Measurements from ENCODE around the gene HNMT. TPM values are rescaled to one million over a fixed set of nuclear protein-coding genes. Genes with fewer than 3 reads are reported as not detected.

Gene HNMT
- total and polyA plus RNA-seq, 2 donors (not counting 1 experiment from before 2014, with no cell fraction given), result 0.24 TPM; not detected in 1

DNA sequence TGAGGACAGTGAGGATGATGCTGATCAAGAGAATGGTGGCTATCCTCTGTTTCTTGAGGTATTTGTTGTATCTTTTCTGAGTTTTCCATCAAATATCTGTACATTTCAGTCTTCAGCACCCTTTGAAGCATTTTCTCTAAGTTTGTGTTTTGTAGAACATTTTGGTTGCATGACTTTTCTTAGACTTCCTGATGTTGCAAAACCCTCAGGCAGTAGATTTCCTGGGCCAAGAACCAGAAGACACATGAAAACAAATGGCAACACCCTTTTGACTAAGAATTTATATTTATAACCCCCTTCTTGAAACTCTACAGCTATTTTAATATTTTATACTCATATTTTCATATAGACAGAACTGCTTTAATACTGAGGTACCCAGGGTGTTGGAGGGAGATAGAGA lies 16.2 kb downstream of the HNMT start:
- Mint-ChIP-seq H3K4me3 (no peak overlapping the region), H3K27me3 (peaks cover 3% of the 10 kb centered on the region), H3K9me3 (ENCODE audit: insufficient read depth) (no peaks in the 10 kb centered on the region), H3K4me1 (no peaks in the 10 kb centered on the region), H3K27ac (no peak overlapping the region)
- Histone ChIP-seq H3K27me3 (replicated peaks in 1 of 4; ENCODE audit: control extremely low read depth in 1 of 4, control insufficient read depth in 3 of 4, insufficient read depth in 4 of 4, low read length in 3 of 4) (no peaks in the 10 kb centered on the region), H3K27ac (ENCODE audit: low read length in 2 of 2) (no peak overlapping the region), H3K4me3 (ENCODE audit: control extremely low read depth in 1 of 5, extremely low read depth in 1 of 5, insufficient read depth in 1 of 5, low read depth in 2 of 5, low read length in 4 of 5) (no peak overlapping the region), H2AFZ (ENCODE audit: insufficient read depth, low read depth, low read length, poor library complexity, severe bottlenecking) (no peak overlapping the region), H3K9me3 (ENCODE audit: control extremely low read depth in 1 of 3, control insufficient read depth in 2 of 3, insufficient read depth in 1 of 3, low read length in 2 of 3) (no peaks in the 10 kb centered on the region), H3K36me3 (replicated peaks in 1 of 2; ENCODE audit: control extremely low read depth in 1 of 2, control insufficient read depth in 1 of 2, extremely low read depth in 1 of 2, insufficient read depth in 2 of 2, low read length in 1 of 2) (no peaks in the 10 kb centered on the region), H4K20me1 (ENCODE audit: control insufficient read depth, insufficient read depth, low read length, poor library complexity, severe bottlenecking) (no peaks in the 10 kb centered on the region), H3K4me1 (ENCODE audit: control insufficient read depth in 2 of 2, insufficient read depth in 2 of 2, low read length in 2 of 2) (no peaks in the 10 kb centered on the region), H3K4me2 (replicated peaks; ENCODE audit: low read depth, low read length, poor library complexity, severe bottlenecking) (no peak overlapping the region), H3K9ac (ENCODE audit: low read length) (no peak overlapping the region), H3K79me2 (ENCODE audit: control insufficient read depth, insufficient read depth, low read length) (no peaks in the 10 kb centered on the region)
- no peak for DNase-seq
- TF ChIP-seq CTCF (IDR thresholded peaks at IDR 0.05) (no peak), EZH2 (IDR thresholded peaks at IDR 0.05; ENCODE audit: borderline replicate concordance, insufficient read depth, low read depth, low read length, poor library complexity, severe bottlenecking) (no peak)
- ChIA-PET CTCF (no interaction called here), POLR2A (no interaction called here)
- intact Hi-C loops (cut with micrococcal nuclease), result no loop called here
- no peak for ATAC-seq (ENCODE audit: low read depth)

DNA sequence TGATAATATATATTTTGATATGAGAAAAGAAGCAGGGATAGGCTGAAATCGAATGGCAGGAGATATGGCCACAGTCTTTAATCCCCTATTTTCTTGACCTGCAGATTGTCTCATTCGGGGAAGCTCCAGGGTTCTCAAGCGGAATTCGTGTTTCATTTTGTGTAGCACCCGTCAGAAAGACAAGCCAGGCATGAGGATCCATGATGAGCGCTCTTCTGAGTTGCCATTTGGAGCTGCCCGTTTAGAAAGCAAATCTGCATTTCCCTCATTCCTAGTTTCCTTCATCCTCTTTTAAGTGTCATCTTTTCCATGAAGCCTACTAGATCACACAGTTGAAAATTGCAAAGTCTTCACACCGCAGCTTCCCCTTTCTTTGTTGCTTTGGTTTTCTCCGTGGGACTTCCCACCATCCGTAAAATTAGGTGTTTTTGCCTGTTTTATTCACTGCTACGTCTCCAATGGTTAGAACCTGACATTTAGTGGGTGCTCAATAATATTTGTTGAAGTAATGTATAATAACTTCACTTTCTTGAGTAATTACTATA lies 16.9 kb downstream of the HNMT start:
- TF ChIP-seq CTCF (IDR thresholded peaks at IDR 0.05), result no peak
- no peak for TF ChIP-seq EZH2 (IDR thresholded peaks at IDR 0.05; ENCODE audit: borderline replicate concordance, insufficient read depth, low read depth, low read length, poor library complexity, severe bottlenecking)
- ChIA-PET CTCF (no interaction called here), POLR2A (no interaction called here)
- intact Hi-C loops (cut with micrococcal nuclease), result no loop called here
- H3K27ac ChIP-seq (ENCODE audit: low read length in 2 of 2), result no peak overlapping the region
- no peak overlapping the region for H3K9ac ChIP-seq (ENCODE audit: low read length)
- Mint-ChIP-seq H3K4me1 (no peaks in the 10 kb centered on the region), H3K9me3 (ENCODE audit: insufficient read depth) (no peaks in the 10 kb centered on the region), H3K27me3 (peaks cover 3% of the 10 kb centered on the region), H3K4me3 (no peak overlapping the region), H3K27ac (no peak overlapping the region)
- no peaks in the 10 kb centered on the region for H4K20me1 ChIP-seq (ENCODE audit: control insufficient read depth, insufficient read depth, low read length, poor library complexity, severe bottlenecking)
- no peaks in the 10 kb centered on the region for H3K9me3 ChIP-seq (ENCODE audit: control extremely low read depth in 1 of 3, control insufficient read depth in 2 of 3, insufficient read depth in 1 of 3, low read length in 2 of 3)
- H3K4me2 ChIP-seq (replicated peaks; ENCODE audit: low read depth, low read length, poor library complexity, severe bottlenecking), result no peak overlapping the region
- no peak overlapping the region for H3K4me3 ChIP-seq (ENCODE audit: control extremely low read depth in 1 of 5, extremely low read depth in 1 of 5, insufficient read depth in 1 of 5, low read depth in 2 of 5, low read length in 4 of 5)
- DNase-seq (no peak), ATAC-seq (ENCODE audit: low read depth) (no peak)
- no peaks in the 10 kb centered on the region for H3K36me3 ChIP-seq (replicated peaks in 1 of 2; ENCODE audit: control extremely low read depth in 1 of 2, control insufficient read depth in 1 of 2, extremely low read depth in 1 of 2, insufficient read depth in 2 of 2, low read length in 1 of 2)
- no peaks in the 10 kb centered on the region for H3K27me3 ChIP-seq (replicated peaks in 1 of 4; ENCODE audit: control extremely low read depth in 1 of 4, control insufficient read depth in 3 of 4, insufficient read depth in 4 of 4, low read length in 3 of 4)
- WGBS (ENCODE audit: insufficient coverage), result 94% methylated on average over 10 of the region's 11 CpGs
- H2AFZ ChIP-seq (ENCODE audit: insufficient read depth, low read depth, low read length, poor library complexity, severe bottlenecking), result no peak overlapping the region
- no peaks in the 10 kb centered on the region for H3K4me1 ChIP-seq (ENCODE audit: control insufficient read depth in 2 of 2, insufficient read depth in 2 of 2, low read length in 2 of 2)
- no peaks in the 10 kb centered on the region for H3K79me2 ChIP-seq (ENCODE audit: control insufficient read depth, insufficient read depth, low read length)

Data from B cell (primary cell).